Lower leg skin (tissue), 4 donors: Measurements from ENCODE around the gene RXRA. TPM values are rescaled to one million over a fixed set of nuclear protein-coding genes. Genes with fewer than 3 reads are reported as not detected.

Source experiments
- DNase-seq, 2 donors: peaks; one replicate each; pipeline ENCODE4 v3.0.0-alpha.2; 2019; ENCODE audit warnings: low spot score in 2 of 2
- H3K4me3 ChIP-seq: fragments of 200-600 bp; sonication (generic); 2 replicates; pipeline ENCODE4 v1.5.1; 2017; ENCODE audit warnings: mild to moderate bottlenecking, low read depth; ENCODE audit not compliant: poor library complexity, severe bottlenecking
- CTCF ChIP-seq, 3 donors: fragments of 450-650 bp; IDR thresholded peaks; one replicate each; pipeline ENCODE4 v1.5.1; 2016; ENCODE audit warnings: antibody characterized with exemption in 3 of 3, mild to moderate bottlenecking in 3 of 3, moderate library complexity in 2 of 3
- POLR2A ChIP-seq, 2 donors: fragments of 450-650 bp; IDR thresholded peaks; one replicate each; pipeline ENCODE4 v1.6.1; 2016 to 2017; ENCODE audit warnings: antibody characterized with exemption in 2 of 2, mild to moderate bottlenecking in 1 of 2, moderate library complexity in 1 of 2
- WGBS, 2 donors: methylation state at CpG; one replicate each; pipeline ENCODE4 v1.1.5; 2018; 5-methylcytosine and 5-hydroxymethylcytosine counted together
- intact Hi-C: fragments of 100-400 bp; cut with DNase I; formaldehyde crosslinking; loops from one replicate; pipeline ENCODE4 v1.15.0; 2023; ENCODE audit warnings: low total_unique reads
- total RNA-seq, 4 donors: library from RNA; depleted of rRNA; stranded (reverse); fragments of >200 nt; gene quantifications; one replicate each; pipeline ENCODE4 v1.1.0, GENCODE V29; 2016

The RXRA gene
- total RNA-seq, 4 donors from 2014 or later: 143 to 242 (median 166) TPM

- TF ChIP-seq CTCF (IDR thresholded peaks at IDR 0.05) (no peak), POLR2A (IDR thresholded peaks at IDR 0.05) (no peak)
- 81 to 93% methylated on average over 9 of the region's 9 CpGs for WGBS, 2 donors
- intact Hi-C loops: no loop called here
- no peak for DNase-seq
- H3K4me3 ChIP-seq: no peak overlapping the region
These were observed 142.1 kb downstream of the RXRA start for GRCh38 chr9:134468358-134468757.

- TF ChIP-seq POLR2A (IDR thresholded peaks at IDR 0.05) (no peak), CTCF (IDR thresholded peaks at IDR 0.05) (no peak)
- intact Hi-C loops: no loop called here
- H3K4me3 ChIP-seq: no peak overlapping the region
- no peak for DNase-seq
- 59 to 64% methylated on average over 19 to 22 of the region's 22 CpGs for WGBS, 2 donors
These were observed 143.0 kb downstream of the RXRA start for GRCh38 chr9:134469041-134469875.

- intact Hi-C loops: no loop called here
- no peak for DNase-seq
- WGBS, 2 donors: 78 to 100% methylated on average over 1 to 6 of the region's 6 CpGs
- no peak for TF ChIP-seq CTCF (IDR thresholded peaks at IDR 0.05)
- TF ChIP-seq POLR2A (IDR thresholded peaks at IDR 0.05): no peak
- no peak overlapping the region for H3K4me3 ChIP-seq
These were observed 146.0 kb downstream of the RXRA start for GRCh38 chr9:134472256-134472655.

- TF ChIP-seq CTCF (IDR thresholded peaks at IDR 0.05): no peak
- no peak for TF ChIP-seq POLR2A (IDR thresholded peaks at IDR 0.05)
- 62 to 81% methylated on average over 24 to 26 of the region's 26 CpGs for WGBS, 2 donors
- DNase-seq: no peak
- intact Hi-C loops: no loop called here
- no peak overlapping the region for H3K4me3 ChIP-seq
These were observed 147.1 kb downstream of the RXRA start for GRCh38 chr9:134473141-134474054.

- intact Hi-C loops: no loop called here
- TF ChIP-seq CTCF (IDR thresholded peaks at IDR 0.05) (no peak), POLR2A (IDR thresholded peaks at IDR 0.05) (no peak)
- H3K4me3 ChIP-seq: no peak overlapping the region
- 47 to 71% methylated on average over 7 of the region's 7 CpGs for WGBS, 2 donors
- no peak for DNase-seq
These were observed 147.8 kb downstream of the RXRA start for GRCh38 chr9:134474055-134474370.
